HUDEP-2 (cell line): ENCODE data around the gene BLOC1S1.

Experiments used
- DNase-seq, 76 experiments: peaks; one replicate each; lab custom pipeline; 2025; ENCODE audit not compliant: unreplicated experiment in 76 of 76; lab: John Stamatoyannopoulos, UW

BLOC1S1 gene

GRCh38 chr12:55693323-55694187, 22.3 kb upstream of the BLOC1S1 start:
- no peak for DNase-seq

GRCh38 chr12:55694188-55694515, 21.7 kb upstream of the BLOC1S1 start:
- no peak for DNase-seq

DNA sequence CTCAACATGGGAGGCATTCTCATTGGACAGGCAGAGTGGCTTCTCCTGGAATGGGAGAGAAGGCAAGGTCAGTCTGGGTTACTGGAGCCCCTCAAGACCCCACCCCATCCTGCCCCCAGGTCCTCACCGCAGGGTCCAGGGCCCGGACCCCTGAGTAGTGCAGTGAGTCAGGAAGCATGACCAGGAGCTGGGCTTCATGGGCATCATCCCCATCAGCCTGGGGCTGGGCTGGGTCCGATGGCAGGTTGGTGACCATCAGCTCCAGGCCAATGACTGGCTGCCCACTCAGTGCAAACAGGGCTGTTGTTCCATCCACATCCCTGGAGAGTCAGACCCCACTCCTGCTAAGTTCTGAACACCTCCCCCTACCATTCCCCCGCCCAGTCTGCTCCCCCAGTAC, 21.2 kb upstream of the BLOC1S1 start:
- no peak for DNase-seq

DNA sequence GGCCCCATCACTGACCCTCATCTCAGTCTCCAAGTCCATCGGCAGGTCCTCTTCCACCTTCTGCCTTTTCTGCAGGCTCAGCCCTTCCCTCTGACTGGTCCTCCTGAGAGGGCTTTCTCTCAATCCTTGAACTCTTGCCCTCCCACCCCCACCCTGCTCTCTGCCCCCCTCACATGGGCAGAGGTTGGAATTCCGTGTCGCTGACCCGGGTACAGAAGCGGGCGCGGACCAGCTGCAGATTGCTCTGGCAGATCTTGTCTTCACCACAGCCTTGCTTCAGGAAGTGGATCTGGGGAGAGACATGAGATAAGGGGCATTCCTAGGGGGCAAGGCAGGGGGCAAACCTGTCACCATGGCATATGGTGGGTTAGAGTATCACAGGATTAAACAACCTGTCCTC, 20.5 kb upstream of the BLOC1S1 start:
- DNase-seq, result no peak

DNA sequence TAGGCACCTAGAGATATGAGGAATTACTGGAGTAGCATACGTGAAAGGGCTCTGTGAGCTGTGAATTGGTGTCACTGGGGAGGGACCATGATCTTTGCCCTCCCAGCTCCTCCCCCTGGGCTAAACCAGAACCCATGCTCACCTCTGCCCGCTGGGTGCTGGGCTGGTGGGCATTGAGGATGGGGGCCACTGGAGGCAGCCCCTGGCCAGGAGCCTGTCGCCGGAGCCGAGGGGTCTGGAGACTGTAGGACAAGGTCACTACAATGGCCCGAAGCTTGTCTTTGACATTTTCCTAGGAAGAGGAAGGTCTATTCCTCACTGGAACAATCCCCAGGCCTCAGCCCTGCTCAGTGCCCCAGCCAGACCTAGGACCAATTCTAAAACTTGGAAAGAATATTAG, 19.7 kb upstream of the BLOC1S1 start:
- DNase-seq, result no peak

- DNase-seq, result no peak
These were observed 18.9 kb upstream of the BLOC1S1 start for GRCh38 chr12:55696796-55697462.

DNA sequence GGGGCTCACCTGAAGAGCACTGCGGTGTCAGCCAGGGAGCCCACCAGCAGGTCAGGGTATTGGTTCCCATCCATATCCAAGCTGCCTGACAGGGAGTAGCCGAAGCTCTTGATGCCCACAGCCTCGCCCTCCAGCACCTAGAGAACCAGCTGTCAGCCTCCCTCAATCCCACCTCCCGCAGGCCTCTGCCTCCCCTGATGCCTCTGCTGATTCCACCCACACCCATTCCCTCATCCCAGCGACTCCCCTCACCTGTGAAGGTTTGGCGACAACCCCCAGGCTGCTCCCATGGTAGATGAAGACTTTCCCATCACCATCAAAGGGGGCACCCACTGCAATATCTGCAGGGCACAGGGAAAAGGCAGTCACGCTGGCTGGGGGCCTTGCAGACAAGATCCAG, 18.2 kb upstream of the BLOC1S1 start:
- DNase-seq, result no peak

- DNase-seq, result no peak
These were observed 17.4 kb upstream of the BLOC1S1 start for GRCh38 chr12:55698241-55698955.

DNA sequence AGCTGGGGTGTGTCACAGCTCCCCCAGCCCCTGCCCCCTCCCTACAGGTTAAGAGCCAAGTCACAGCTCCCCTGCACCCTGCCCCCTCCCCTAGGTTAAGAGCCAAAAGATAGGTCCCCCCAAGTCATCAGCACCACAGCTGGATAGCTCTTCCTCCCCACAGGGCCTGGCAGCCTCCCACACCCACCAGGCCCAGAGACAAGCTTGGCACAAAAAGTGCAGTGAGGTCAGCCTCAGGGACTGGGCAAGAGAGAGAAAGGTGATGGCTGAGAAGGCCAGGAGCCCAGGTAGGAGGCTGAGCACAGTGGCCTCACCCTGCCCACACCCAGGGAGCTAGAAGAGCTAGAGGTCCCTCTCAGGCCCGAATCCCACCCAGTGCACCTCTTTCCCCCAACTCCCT, 16.9 kb upstream of the BLOC1S1 start:
- DNase-seq, result no peak

DNA sequence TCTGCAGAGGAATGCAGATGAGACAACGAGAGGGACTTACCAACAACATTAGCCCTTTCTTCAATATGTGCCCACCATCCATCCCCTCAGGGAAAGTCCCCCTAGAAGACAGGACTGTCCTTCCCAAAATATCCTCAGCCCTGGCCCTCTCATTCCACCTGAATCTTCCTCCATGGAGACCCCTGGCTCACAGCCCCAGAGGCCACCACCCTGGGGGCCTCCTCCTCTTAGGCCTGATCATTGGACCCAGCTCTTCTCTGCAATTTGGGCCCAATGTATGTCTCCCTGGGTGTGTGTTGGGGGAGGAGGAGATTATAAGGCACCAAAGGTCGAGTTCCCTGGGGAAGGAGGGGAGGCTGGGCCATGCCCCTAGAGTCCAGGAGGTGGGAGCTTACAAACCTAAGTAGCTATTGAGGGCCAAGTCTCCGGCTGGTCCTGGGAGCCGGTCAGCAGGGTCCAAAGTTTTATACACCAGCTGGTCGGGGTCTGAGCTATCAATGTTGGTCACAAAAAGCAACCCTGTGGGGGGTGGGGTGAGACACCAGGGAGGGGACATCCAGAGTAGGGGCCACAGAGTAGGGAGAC, 16.3 kb upstream of the BLOC1S1 start:
- DNase-seq, result no peak

- no peak for DNase-seq
These were observed 15.4 kb upstream of the BLOC1S1 start for GRCh38 chr12:55700255-55701018.

DNA sequence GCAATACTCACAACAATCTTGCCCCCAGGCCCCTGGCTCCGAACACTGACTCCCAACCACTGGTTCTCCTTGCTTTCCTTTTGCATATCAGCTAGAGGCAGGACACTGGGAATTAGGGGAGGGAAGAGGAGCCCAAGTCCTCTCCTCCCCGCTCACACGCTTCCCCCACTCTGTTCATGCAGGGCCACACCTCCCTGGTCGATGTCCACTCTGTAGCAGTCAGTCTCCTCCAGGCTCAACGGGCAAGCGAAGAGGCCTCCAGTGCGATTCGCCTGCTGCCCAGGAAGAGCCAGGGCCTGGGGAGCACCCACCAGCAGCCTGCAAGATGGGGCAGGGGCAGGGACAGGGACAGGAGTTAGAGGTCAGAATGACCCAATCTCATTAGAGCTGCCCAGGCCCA, 13.0 kb upstream of the BLOC1S1 start:
- DNase-seq, result no peak

DNA sequence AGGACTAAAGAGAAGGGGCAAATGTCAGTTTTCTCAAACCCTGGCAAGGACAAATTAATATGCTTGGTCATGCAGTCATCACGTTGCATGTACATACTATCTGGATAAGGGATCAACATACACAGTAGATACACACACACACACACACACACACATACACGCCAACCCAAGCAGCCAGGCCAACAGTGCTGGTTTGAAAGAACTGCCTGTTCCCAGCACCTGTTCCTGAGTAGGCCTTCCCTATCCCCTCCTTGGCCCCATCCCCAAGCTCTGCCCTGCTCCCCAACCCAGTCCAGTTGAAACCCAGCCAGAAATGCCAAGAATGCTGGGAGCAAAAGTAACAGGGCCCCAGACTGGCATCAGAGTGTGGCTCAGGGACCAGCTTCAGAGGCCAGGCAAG, 12.6 kb upstream of the BLOC1S1 start:
- peak in 1 of 76 experiments; percentile 18 for DNase-seq

- DNase-seq, result peak in 1 of 76 experiments; percentile 15
These were observed 11.7 kb upstream of the BLOC1S1 start for GRCh38 chr12:55703901-55704761.

DNA sequence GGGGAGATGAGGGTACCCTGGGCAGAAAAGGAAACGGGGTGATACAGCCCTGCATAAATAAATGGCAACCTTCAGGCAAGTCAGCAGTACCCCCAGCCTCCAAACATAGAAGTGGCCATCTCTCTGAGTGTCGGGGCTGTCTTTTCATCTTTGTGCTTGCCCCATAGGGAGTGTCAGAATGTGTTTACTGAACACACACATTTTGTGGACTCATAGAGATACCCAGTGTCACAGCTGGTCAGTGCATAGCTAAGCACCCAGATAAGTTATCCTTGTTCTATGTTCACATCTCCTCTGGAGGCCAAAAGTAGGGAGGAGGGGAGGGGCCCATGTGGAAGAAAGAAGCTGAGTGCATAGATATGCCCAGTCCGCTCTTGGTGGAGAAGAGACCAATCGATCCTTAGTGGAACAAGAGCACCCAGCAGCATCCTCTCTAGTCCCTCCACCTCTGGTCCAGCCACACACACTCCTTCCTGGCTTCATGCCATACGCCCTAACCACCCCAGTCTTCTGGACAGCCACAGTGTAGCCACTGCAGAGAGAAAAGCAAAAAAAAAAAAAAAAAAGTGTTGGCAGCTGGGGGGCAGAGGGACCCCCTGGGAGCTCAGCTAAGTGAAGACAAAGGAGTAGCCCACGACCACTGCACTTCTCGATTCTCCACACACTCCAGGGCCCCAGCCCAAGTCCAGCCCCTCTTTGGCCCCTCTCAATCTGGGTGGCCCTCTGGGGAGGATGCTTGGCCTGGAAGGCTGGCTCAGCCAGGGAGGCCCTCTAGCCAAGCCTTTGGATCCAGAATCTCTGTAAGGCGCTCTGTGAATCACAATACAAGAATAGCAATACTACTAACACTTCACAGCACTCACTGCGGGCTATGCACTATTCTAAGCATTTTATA, 10.8 kb upstream of the BLOC1S1 start:
- no peak for DNase-seq

DNA sequence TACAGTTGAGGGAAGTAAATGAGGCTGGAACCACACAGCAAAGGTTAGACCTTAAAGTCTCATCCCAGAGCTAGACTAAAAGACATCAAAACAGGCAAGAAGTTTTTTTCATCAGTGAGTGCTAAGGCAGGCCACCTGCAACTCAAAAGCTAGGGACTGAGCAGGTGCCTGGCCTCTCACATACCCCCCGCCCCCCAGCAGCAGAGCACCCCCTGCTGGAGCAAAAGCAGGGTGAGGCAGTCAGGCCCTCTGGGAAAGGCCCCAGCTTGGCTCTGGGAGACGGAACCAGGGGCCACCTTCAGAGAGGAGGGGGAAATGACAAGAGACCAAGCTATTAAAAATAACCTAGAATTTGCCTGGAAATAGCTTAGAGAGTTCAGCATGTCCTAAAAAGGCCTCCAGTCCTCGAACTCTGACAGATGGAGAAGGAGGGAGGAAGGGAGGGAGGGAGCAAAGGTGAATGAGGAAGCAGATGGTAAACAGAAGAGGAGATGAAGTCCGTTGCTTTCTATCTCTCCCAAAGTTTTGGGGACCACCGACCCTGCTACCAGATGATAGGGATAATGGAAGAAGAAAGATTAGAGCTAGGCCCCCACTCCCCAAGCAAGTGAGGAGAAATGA, 10.0 kb upstream of the BLOC1S1 start:
- DNase-seq, result no peak

- DNase-seq, result no peak
These were observed 9.2 kb upstream of the BLOC1S1 start for GRCh38 chr12:55706568-55707218.

DNA sequence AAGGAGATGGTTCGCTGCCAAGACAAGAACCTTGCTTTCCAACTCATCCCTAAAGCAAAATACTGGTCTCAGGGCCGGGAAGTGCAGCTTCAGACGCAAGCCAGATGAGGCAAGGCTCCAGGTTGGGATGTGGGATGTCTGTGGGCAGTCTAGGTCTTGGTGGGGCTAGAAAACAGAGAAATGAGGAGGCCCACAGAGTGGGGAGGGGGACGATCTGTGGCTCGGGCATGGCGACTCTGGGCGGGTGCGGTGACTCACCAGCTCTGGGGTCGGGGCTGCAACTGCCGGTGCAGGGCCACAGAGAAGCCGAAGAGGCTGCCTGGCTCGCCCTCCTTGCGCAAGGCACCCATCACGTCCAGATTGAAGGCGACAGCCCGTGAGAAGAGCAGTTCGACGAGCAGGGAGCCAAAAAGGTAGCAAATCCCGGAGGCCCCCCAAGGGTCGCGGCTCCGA, 8.6 kb upstream of the BLOC1S1 start:
- no peak for DNase-seq
